Stimulated activated CD4-positive, alpha-beta T cell treated with anti-CD3 and anti-CD28 coated beads, Interleukin-15, amount 100 ng/mL, for 48 hours (primary cell): ENCODE measurements around the gene PRDX3.

Experiments
- DNase-seq, 2 donors: peaks; one replicate each; pipeline ENCODE4 v3.0.0-alpha.2; 2020; ENCODE audit warnings: low read depth in 2 of 2

Gene PRDX3

DNA sequence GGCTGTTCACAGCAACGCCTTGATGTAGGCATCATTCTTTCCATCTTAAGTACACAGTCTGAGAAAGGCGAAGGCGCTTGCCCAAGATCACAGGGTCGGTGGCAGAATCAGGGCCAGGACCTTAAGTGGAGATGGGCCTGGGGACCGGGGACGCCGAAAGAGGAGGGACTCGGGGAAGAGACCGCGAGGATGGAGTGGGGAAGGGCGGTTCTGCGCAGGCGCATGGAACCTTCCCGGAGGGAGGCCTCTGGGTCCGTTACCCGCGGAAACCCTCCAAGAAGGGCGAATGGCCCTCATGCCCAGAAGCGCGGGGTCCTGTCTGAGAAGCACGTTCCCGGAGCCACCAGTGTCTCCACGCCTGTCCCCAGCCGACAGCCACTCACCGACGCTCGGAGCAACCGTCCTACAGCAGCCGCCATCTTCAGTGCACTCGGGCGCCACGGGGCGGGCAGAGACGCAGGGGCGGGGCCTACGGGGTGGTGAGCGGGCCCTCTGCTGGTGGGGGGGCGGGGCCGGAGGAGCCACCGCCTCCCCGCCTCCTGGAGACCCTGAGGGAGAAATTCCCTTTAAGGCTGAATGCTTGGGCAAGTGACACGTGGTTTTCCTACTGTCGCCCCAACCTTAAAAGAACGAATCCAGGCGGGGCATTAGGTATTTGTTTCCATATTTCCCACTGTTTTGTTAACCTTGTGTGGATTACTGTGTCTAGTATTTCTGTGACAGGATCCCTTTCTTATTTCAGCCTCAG is at the start of gene PRDX3:
Gene PRDX3 (minus strand): TSS at position 441 of the 748 bp plus-strand sequence. CDS start 22 bp downstream, at position 419.
- peak; percentile 88 to 96 for DNase-seq

DNA sequence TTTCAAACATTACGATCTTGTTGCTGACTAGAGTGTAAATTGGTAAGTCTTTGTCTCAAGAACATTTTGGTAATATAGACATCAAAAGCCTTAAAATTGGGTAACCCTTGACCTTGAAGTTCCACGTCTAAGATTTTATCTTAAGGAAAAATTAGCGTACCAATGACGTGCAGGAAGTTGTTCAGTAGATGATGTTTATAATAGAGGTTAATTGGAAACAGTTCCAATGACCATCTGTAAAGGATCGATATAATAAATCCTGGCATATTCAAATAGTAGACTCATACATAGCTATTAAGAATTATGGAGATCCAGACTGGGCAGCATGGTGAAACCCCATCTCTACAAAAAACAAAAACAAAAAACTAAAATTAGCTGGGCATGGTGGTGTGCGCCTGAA is 49.2 kb upstream of the PRDX3 start:
- no peak for DNase-seq

DNA sequence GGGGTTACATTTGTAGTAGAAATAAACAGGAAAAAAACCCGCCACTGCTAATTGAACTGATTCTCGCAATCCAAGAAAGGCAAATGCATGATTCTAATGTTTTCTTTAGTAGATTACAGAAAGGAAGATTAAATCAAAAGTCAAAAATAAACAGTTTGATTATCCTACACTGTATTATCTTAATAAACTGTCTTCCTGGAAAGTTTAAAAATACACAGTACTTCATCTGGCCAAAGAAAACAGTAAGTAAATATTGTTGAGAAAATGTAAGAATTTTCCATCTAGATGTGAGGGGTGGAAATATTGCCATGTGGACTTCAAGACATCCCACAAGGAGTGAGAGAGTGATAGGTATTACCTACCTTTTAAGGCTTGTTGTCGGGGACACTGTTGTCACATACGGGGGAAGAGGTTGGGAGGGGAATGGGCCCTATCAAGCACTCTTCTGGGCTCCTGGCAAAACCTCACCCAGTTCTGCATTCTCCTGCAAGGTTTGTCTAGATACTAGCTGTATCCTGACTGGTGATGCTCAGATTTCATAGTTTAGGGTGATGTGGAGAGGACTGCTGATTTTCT is 46.6 kb upstream of the PRDX3 start:
- no peak for DNase-seq

DNA sequence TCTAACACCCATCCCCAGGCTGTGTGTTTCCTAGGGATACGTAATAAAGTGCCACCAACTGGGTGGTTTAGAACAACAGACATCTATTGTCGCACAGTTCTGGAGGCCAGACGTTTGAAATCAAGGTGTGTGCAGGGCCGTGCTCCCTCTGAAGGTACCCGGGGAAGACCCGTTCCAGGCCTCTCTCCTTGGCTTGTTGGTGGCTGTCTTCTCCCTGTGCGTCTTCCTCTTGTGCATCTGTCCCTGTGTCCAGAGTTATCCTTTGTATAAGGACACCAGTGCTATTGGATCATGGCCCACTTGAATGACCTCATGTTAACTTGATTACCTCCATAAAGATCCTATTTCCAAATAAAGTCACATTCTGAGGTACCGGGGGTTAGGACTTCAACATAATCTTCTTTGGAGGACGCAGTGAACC is 44.4 kb upstream of the PRDX3 start:
- DNase-seq, result no peak

DNA sequence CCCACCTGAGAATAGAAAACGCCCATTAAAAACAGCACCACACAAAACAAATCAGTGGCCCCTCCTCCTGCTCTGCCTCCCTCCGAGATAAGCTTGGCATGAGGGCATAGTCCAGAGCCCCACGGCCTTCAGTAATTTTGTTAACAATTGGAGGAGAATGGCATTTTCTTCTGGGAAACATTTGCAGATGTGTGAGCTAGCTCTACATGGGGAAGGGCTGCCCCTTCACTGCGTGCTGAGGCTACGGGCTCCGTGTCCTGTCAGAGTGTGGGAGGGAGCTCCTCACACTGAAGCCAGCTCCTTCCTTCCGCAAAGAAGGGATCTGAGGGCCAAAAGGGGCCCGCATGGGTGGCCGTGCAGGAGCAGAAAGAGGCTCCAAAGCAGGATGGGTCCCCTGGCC is 43.9 kb upstream of the PRDX3 start:
- no peak for DNase-seq

DNA sequence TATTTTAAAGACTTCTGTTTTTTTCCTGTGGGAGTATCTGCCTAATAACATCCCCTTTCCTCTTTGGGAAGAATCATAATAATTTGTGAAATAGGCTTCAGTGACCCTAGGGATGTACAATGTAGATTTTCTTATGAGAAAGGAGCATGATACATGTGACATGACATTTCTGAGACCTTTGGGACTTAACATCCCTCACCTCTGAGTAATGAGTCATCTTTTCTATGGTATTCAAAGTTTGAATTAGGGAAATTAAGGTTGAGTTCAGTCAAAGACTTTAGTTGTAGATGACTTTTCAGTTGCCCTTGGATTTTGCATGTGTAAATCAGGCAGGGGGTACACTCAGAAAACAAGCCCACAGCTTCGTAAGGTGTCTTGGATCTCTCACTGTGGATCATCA is 43.1 kb upstream of the PRDX3 start:
- no peak for DNase-seq

DNA sequence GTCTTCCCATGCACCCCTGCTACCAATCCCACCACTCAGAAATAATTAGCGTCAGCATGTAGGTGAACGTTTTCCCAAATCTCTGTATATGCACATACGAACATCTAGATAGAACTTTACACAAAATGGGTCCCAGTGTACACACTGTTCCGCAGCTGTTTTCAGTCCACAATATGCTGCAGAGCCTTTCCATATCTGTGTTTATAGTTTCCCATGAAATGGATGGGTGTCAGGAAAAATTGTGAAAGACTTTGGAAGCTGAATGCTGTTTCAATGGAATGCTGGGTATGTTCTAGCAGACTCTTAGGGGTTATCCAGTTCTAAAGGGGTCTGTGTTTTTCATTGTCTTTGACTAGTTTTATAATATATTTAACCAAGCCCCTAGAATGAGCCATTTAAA is 42.6 kb upstream of the PRDX3 start:
- no peak for DNase-seq

DNA sequence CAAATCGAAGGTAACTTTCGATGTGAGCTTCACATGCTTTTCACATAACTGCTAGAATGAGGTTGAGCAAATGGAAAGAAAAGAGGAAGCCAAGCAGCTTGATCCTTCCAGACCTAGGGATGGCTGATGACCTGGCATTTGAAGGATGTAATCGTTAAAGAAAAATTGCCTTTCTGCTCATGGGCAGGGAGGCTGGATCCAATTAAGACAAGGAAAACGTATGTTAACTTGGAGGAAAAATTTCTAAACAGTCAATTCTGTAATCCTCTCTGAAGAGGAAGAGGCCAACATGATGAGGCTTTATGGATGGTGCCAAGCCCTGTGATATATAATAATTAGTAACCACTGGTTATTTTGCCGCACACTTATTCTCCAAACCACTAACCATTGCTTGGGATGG is 41.3 kb upstream of the PRDX3 start:
- no peak for DNase-seq

DNA sequence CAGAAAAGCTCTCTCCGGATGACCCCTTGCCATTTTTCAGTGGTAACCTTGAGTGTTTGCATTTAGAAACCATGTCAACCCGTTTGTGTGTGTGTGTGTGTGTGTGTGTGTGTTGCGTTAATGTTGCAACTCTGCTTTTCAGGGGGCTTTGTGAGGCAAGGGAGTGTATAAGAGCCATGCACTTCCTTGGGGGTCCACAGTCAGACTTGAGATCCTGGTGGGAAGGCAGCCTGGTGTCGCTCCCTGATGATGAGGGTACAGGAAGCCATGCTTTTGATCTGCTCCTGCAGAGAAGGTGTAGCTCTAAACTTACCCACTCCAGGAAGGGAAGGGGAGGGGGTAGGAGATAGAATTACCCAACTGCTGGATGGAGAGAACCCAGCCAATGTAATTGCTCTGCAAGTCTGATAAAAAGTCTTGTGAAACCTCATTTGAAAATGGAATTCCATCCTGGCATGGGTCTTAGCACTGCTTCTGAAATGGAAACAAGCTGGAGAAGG is 39.4 kb upstream of the PRDX3 start:
- DNase-seq, result no peak

DNA sequence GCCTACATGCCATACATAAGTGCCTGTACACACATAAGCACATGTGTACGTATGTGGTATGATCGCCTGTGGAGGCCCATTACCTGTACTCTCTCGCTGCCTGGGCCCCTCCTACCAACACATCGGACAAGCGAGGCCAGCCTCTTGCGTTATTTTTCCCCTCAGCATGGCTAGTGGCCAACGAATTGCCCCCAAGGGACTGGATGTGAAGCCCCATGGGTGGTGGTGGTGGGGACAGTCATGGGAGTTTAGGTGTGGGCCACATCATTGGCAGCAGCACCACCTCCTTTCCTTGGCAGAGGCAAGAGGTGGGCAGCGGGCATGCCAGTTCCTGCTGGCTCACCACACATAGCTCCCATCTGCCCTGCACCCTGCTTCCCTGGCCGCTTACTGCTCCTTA is 38.8 kb upstream of the PRDX3 start:
- DNase-seq, result no peak

DNA sequence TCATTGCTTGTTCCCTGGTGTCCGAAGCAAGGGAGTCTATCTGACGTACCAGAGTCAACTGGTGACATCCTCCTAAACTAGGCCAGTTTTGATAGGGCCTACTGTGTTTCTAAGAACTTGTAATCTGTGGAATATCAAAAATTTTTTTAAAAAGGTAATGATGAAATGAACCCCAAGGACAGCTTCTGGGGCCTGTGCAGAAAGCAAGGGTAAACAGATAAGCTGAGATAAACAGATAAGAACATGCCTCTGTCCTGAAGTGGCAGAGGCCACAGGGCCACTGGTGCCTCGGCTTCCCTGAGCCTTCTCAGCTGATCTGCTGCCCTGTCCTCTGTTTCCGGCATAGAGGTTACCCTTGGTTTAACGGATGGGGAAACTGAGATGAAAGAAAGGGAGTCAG is 37.5 kb upstream of the PRDX3 start:
- DNase-seq, result no peak

DNA sequence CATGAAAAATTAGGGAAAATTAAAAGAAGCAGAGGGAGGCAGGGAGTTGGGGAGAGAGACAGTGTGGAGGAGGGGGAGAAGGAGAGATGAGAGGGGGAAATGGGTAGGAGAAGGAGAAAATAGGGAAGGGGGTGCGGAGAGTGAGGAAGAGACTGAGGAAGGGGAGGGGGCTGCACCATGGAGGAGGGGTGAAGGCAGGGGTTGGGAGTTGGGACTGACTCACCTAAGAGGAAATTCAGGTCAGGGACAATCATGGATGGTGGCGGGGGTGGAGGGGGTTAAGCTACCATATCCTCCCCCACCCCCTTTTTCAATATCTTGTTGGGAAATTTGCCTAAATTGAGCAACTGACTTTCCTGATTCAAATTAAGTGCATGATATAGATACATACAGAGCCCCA is 36.8 kb upstream of the PRDX3 start:
- DNase-seq, result no peak

DNA sequence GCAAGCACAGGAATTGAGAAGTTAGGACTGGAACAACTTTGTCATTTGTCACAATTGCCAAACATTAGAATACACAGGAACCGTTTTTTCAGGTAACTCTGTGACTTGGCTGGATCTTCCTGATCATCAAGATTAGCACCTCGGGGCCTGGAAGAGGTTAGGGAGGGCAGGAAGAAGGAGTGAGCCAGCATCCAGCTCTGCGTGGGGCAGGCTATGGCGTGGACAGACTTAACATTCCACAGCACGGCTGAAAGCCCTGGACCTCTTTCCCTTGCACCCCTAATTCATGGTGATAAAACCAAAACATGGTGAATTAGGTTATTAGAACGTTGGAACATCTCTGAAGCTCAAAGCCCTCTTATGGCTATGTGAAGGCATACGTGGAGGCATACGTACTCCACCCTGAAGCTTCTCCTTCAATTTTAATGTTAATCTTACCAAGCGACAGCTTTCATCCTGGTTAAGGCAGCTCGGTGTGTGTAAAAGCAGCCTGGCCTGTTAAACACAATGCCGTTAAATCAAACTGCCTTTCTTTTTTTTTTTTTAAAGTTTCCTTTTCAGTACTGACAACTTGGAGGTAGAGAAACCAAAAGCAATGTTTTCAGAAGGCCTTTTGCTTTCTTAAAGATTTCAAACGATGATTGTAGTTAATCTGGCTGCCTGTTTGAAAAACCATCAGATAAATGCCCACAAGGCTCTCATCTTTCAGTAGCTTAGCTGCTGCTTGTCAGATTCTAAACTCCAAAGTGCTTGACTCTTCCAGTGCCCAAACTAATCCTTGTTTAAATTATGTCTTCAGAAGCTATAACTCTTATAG is 33.2 kb upstream of the PRDX3 start:
- no peak for DNase-seq

DNA sequence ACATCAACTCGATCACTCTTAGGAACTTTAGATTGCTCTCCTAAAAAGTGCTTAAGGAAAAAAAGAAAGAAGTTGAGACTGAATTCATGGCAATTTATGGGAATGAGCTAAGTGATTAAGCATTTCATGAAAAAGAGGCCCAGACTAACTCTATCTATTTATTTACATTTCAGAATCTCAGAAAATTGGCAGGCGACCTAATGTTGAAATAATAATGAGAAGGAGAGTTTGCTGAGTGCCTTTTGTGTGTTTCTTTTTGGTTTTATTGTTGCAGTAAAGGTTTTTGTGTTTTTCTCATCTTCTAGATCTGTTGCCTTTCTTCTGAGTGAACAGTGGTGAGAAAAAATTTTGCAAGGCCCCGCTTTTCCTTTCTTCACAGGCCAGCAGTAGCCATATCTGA is 32.6 kb upstream of the PRDX3 start:
- DNase-seq, result no peak

DNA sequence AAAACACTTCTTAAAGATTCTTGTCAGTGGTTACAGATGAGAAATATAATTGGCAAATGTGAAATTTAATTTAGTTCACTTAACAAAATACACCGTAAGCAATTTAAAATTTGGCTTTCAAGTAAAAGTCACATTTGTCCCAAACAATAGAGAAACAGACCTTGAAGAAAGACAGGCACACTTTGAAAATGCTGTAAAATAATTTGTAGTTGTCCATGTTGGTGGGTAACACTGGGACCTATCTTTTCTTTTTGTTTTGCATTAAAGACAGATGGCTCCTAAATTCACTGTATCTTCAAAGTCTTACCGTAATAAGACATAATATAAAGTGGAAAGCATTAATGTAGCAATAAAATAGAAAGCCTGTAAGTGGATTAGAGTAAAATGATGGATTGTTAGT is 32.0 kb upstream of the PRDX3 start:
- DNase-seq, result no peak

DNA sequence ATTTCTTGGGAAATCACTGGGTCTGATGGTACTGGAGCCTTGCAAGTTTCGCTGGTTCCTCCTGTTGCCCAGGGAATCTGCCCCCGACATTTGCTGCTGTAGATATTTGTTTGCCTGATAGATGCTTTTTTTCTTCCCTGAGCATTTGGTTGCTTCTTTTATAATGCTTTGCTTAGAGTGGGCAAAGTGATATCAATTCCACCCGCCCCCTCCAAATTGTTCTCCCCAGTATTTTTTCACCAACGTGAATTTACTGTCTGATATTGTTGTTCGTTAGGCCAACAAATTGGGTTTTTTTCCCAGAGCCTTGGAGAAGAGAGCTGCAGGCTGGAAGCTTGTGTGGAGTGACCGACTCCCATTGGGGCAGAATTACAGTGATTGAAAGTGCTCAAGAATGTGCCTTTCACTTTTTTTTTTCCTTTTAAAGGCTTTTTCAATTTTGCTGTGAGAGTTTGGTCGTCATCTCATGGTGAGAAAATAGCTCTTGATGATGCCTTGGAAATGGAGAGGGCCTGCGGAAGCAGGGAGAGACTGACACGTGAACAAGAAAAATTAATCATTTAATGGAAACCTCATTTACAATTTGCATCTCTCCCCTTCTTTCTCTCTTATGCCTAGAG is 31.2 kb upstream of the PRDX3 start:
- DNase-seq, result no peak

DNA sequence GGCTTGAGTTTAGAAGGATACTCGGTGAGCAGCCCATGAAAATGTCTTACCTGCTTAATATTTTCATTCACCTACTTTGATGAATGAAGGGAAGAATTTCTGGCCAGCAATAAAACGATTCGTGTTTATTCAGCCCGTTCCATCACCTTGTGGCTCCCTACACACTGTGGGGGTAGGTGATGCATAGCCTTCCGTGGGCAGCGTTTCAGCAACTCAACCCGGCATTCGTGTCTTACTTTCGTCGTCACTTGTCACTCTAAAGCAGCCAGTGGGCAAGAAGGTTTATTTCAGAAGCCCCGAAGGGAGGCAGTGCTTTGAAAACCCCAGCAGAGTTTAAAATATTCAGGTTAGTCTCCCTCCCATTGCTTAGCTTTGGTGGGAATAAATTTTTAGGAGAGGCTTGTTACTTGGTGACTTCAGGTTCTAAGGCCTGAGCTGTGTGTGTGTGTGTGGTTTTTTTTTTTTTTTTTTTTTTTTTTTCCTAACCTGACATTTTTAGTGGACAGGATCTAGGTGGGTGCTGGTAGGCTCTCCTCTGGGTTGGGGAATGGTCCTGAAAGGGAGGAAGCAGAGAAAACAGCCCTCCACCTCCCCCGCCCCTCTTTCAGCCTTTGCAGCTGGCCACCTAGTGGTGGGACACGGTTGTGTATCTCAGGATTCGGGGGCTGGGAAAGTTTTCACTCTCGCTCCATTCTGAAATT is 30.6 kb upstream of the PRDX3 start:
- DNase-seq, result peak; percentile 53 to 64

DNA sequence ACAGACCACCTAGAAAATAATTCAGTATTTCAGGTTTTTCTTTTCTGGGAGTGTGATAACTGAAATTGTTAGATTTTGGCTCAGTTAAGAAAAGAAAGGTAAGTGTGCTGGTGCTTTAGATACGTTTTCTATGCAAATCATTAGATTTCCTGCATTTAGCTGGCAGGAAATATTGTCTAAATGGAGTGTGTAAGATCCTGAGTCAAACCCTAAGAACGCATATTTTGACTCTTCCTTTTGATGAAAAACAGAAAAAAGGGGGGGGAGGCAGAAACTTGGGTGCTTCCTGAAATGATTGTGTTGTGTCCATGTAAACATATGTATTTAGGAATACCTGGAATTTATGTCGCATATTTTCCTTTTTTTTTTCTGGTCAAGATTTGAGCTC is 29.9 kb upstream of the PRDX3 start:
- no peak for DNase-seq

DNA sequence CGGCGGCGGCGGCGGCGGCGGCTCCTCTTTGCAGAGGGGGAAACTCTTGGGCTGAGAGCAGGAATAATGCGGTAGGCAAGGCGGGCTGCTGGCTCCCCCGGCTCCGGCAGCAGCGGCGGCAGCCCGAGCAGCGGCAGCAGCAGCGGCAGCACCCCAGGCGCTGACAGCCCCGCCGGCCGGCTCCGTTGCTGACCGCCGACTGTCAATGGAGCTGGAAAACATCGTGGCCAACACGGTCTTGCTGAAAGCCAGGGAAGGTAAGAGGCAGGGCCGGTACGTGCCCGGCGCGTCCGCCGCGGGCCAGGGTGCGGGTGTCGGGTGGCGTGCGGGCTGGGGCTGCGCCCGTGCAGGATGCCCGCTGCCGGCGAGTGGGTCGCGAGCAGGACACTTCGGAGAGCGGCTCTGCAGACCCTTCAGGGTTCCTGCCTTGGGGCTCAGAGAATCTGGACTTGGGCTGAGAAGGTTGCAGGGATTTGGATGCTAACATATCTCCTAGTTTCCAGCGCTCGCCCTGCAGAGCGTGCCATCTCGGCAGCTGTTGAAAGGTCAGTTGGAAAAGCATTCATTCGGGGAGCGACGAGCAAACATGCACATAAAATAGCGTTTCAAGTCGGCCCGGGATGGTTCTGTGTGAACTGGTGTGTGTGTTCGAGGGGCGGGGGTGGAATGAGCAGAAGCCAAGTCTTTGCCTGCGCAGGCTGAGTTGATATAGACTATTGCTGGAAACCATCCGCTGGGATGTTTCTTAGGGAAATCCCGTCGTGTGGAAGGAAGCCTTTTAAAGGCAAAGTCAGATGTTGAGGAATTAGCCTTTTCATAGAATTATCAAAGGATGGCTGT is 29.3 kb upstream of the PRDX3 start:
- DNase-seq, result peak in 1 of 2 donors; percentile 29

DNA sequence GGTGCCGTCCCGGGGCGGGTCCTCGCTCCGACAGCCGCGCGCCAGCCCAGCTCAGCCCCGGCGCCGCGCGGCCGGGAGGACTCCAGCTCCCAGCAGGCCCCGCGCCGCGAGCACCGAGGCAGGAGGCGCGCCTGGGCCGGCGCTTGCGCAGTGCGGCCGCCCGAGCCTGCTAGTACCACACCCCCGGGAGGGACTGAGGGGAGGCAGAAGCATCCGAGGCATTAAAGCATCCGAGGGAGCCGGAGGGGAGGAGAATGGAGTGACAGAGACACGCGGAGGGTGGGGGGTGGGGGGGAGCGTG is 28.7 kb upstream of the PRDX3 start, which contains the start of gene GRK5:
Gene GRK5 (plus strand): TSS at position 206 of the 301 bp plus-strand sequence. CDS start 347 bp downstream, outside the sequence.
- DNase-seq, result peak; percentile 91
